Loucy (cell line): ENCODE results near the gene UBALD1.

Source experiments
- EZH2phosphoT487 ChIP-seq: fragments of 200-600 bp; IDR thresholded peaks from 2 replicates; pipeline ENCODE4 v1.6.1; 2018; ENCODE audit warnings: antibody characterized with exemption, mild to moderate bottlenecking, moderate library complexity, borderline replicate concordance
- TF ChIP-seq, protein P1 (sequence below): fragments of 200-600 bp; sonication (generic); conservative IDR thresholded peaks from 2 replicates; pipeline ENCODE4 v1.5.1; 2014; ENCODE audit warnings: mild to moderate bottlenecking, antibody characterized with exemption, low read length

DNA sequence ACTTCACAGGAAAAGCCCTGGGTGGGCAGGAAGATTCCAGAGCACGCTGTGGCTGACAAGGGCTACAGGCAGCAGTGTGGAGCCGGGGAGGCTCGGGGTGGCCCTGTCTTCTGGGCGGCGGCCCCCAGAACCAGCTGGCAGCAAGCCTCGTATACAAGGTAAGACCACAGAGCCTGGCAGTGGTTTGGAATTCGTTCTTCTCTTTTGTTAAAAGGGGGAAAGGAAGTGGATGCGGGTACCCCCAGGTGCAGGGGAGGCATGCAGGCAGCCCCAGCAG lies 6.0 kb downstream of the UBALD1 start:
- TF ChIP-seq, protein P1, sequence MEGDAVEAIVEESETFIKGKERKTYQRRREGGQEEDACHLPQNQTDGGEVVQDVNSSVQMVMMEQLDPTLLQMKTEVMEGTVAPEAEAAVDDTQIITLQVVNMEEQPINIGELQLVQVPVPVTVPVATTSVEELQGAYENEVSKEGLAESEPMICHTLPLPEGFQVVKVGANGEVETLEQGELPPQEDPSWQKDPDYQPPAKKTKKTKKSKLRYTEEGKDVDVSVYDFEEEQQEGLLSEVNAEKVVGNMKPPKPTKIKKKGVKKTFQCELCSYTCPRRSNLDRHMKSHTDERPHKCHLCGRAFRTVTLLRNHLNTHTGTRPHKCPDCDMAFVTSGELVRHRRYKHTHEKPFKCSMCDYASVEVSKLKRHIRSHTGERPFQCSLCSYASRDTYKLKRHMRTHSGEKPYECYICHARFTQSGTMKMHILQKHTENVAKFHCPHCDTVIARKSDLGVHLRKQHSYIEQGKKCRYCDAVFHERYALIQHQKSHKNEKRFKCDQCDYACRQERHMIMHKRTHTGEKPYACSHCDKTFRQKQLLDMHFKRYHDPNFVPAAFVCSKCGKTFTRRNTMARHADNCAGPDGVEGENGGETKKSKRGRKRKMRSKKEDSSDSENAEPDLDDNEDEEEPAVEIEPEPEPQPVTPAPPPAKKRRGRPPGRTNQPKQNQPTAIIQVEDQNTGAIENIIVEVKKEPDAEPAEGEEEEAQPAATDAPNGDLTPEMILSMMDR = no peak
- no peak for TF ChIP-seq EZH2phosphoT487
